CD14-positive monocyte (primary cell): Measurements from ENCODE around the gene TRPM8. TPM values are rescaled to one million over a fixed set of nuclear protein-coding genes. Genes with fewer than 3 reads are reported as not detected.

Experiments used
- DNase-seq, 3 donors: peaks; one replicate each; pipeline ENCODE4 v3.0.0-alpha.2; 2011 to 2022
- H2AFZ ChIP-seq: 2 replicates; pipeline ENCODE4 v1.6.0; 2012; ENCODE audit warnings: mild to moderate bottlenecking, low read depth, low read length, inconsistent platforms; ENCODE audit not compliant: insufficient read depth, poor library complexity, severe bottlenecking
- H3K27ac ChIP-seq, 2 donors: 1 replicate in 1 of 2; 2 replicates in 1 of 2; pipeline ENCODE4 v1.5.1; 2012 to 2013; ENCODE audit warnings: low read length in 2 of 2, control low read depth in 1 of 2, inconsistent platforms in 1 of 2, low read depth in 1 of 2, mild to moderate bottlenecking in 1 of 2
- H3K27me3 ChIP-seq, 2 donors: one replicate each; pipeline versions ENCODE4 v1.6.0 to v1.6.1; 2011 to 2013; ENCODE audit warnings: low read length in 2 of 2; ENCODE audit not compliant: control insufficient read depth in 2 of 2, insufficient read depth in 2 of 2
- H3K36me3 ChIP-seq, 2 donors: replicated peaks in 1 of 2; 1 replicate in 1 of 2; 2 replicates in 1 of 2; pipeline versions ENCODE4 v1.5.1 to v1.6.1; 2012 to 2013; ENCODE audit warnings: low read length in 2 of 2, control low read depth in 1 of 2, inconsistent platforms in 1 of 2, mild to moderate bottlenecking in 1 of 2; ENCODE audit not compliant: insufficient read depth in 2 of 2, control insufficient read depth in 1 of 2
- H3K4me1 ChIP-seq, 2 donors: 1 replicate in 1 of 2; 2 replicates in 1 of 2; pipeline versions ENCODE4 v1.5.1 to v1.6.1; 2012 to 2013; ENCODE audit warnings: low read length in 2 of 2, control low read depth in 1 of 2, inconsistent platforms in 1 of 2, mild to moderate bottlenecking in 1 of 2, moderate library complexity in 1 of 2; ENCODE audit not compliant: insufficient read depth in 2 of 2, control insufficient read depth in 1 of 2
- H3K4me2 ChIP-seq: replicated peaks from 2 replicates; pipeline ENCODE3; 2012; ENCODE audit warnings: low read length, moderate library complexity, mild to moderate bottlenecking; ENCODE audit not compliant: poor library complexity, severe bottlenecking; ENCODE audit errors: extremely low read depth
- H3K4me3 ChIP-seq, 3 experiments: fragments of 200-600 bp in 1 of 3; sonication (generic) in 1 of 3; replicated peaks in 1 of 3; 1 replicate in 2 of 3; 2 replicates in 1 of 3; pipeline ENCODE4 v1.5.1; 2011 to 2013; ENCODE audit warnings: low read length in 3 of 3, mild to moderate bottlenecking in 3 of 3, control low read depth in 2 of 3, low read depth in 2 of 3, inconsistent platforms in 1 of 3, moderate library complexity in 1 of 3
- H3K79me2 ChIP-seq: 2 replicates; pipeline ENCODE4 v1.6.0; 2012; ENCODE audit warnings: mild to moderate bottlenecking, control low read depth, inconsistent platforms, low read length, moderate library complexity; ENCODE audit not compliant: insufficient read depth
- H3K9ac ChIP-seq: 2 replicates; pipeline ENCODE4 v1.6.0; 2017; ENCODE audit warnings: low read length, mild to moderate bottlenecking; ENCODE audit not compliant: insufficient read depth, poor library complexity, severe bottlenecking
- H3K9me3 ChIP-seq, 2 donors: replicated peaks in 1 of 2; 1 replicate in 1 of 2; 2 replicates in 1 of 2; pipeline versions ENCODE4 v1.5.1 to v1.6.1; 2012 to 2013; ENCODE audit warnings: low read length in 2 of 2, control low read depth in 1 of 2; ENCODE audit not compliant: control insufficient read depth in 1 of 2, insufficient read depth in 1 of 2
- H4K20me1 ChIP-seq: 2 replicates; pipeline ENCODE4 v1.6.0; 2012; ENCODE audit warnings: mild to moderate bottlenecking, low read length, control low read depth, moderate library complexity; ENCODE audit not compliant: insufficient read depth
- H3K27ac Mint-ChIP-seq, 7 donors: one replicate each; pipeline ENCODE4 v1.8.0; 2020; ENCODE audit warnings: mild to moderate bottlenecking in 7 of 7, mixed read lengths in 7 of 7, moderate library complexity in 6 of 7, inconsistent platforms in 2 of 7
- H3K27me3 Mint-ChIP-seq, 3 donors: one replicate each; pipeline ENCODE4 v1.8.0; 2021 to 2022; ENCODE audit warnings: low read depth in 3 of 3, mild to moderate bottlenecking in 3 of 3, mixed read lengths in 3 of 3, moderate library complexity in 3 of 3, inconsistent platforms in 1 of 3
- H3K36me3 Mint-ChIP-seq, 2 donors: one replicate each; pipeline ENCODE4 v1.8.0; 2020; ENCODE audit warnings: mixed read lengths in 2 of 2, inconsistent platforms in 1 of 2, mild to moderate bottlenecking in 1 of 2
- H3K4me1 Mint-ChIP-seq: one replicate; pipeline ENCODE4 v1.8.0; 2020; ENCODE audit warnings: mild to moderate bottlenecking, mixed read lengths
- H3K4me3 Mint-ChIP-seq, 2 donors: one replicate each; pipeline ENCODE4 v1.8.0; 2020; ENCODE audit warnings: mild to moderate bottlenecking in 2 of 2, mixed read lengths in 2 of 2, moderate library complexity in 1 of 2
- H3K9me3 Mint-ChIP-seq, 7 donors: one replicate each; pipeline ENCODE4 v1.8.0; 2020 to 2022; ENCODE audit warnings: mixed read lengths in 7 of 7, mild to moderate bottlenecking in 6 of 7, moderate library complexity in 6 of 7, inconsistent platforms in 2 of 7
- WGBS: methylation state at CpG from one replicate; pipeline ENCODE4 v1.1.5; 2013; ENCODE audit warnings: missing lambda C conversion rate; ENCODE audit not compliant: insufficient coverage; 5-methylcytosine and 5-hydroxymethylcytosine counted together
- intact Hi-C, 2 donors: fragments of 100-400 bp; cut with micrococcal nuclease; formaldehyde crosslinking; loops; one replicate each; pipeline versions ENCODE4 v1.15.0 to v1.15.1; 2023
- polyA plus RNA-seq, 3 donors: library from polyadenylated mRNA; depleted of rRNA in 1 of 3; unstranded in 2 of 3; stranded (reverse) in 1 of 3; fragments of 300-500 nt in 2 of 3; fragments of >200 nt in 1 of 3; fragmentation: Illumina TruSeq in 2 of 3; gene quantifications; 1 replicate in 2 of 3; 2 replicates in 1 of 3; pipeline ENCODE4 v1.2.3, GENCODE V29; 2012 to 2021
- TF ChIP-seq, protein P1 (sequence below): fragments of 200-600 bp; IDR thresholded peaks from one replicate; pipeline ENCODE4 v1.8.0; 2022; ENCODE audit warnings: antibody characterized with exemption, mild to moderate bottlenecking

Gene TRPM8
- polyA plus RNA-seq, 3 donors, result not detected

DNA sequence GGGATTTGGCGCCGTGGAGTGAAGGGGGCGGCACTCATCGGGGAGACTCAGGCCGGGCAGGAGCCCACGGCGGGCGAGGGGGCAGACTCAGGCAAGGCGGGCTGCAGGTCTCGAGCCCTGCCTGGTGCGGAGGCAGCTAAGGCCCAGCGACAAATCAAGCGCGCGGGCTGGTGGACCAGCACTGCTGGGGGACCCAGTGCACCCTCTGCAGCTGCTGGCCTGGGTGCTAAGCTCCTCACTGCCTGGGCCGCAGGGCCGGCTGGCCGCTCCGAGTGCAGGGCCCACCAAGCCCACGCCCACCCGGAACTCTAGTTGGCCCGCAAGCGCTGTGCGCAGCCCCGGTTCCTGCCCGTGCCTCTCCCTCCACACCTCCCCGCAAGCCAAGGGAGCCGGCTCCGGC is 107.1 kb downstream of the TRPM8 start:
- H3K4me1 Mint-ChIP-seq, result peaks cover 4% of the 10 kb centered on the region
- Histone ChIP-seq H3K4me2 (no peak overlapping the region), H3K79me2 (no peaks in the 10 kb centered on the region), H2AFZ (no peak overlapping the region), H3K27ac (no peak overlapping the region), H3K4me3 (no peak overlapping the region), H4K20me1 (no peaks in the 10 kb centered on the region), H3K9ac (no peak overlapping the region), H3K9me3 (peaks cover 0 to 3% of the 10 kb centered on the region in 2 donors), H3K4me1 (peaks cover 0 to 4% of the 10 kb centered on the region in 2 donors), H3K27me3 (no peaks in the 10 kb centered on the region), H3K36me3 (no peaks in the 10 kb centered on the region)
- peaks cover 2 to 14% (median 8%) of the 10 kb centered on the region in 7 donors for H3K9me3 Mint-ChIP-seq
- no peak for DNase-seq
- no peak overlapping the region for H3K27ac Mint-ChIP-seq
- WGBS, result 91% methylated on average over 22 of the region's 29 CpGs
- H3K36me3 Mint-ChIP-seq, result no peaks in the 10 kb centered on the region
- H3K4me3 Mint-ChIP-seq, result no peak overlapping the region
- peaks cover 6 to 14% (median 7%) of the 10 kb centered on the region in 3 donors for H3K27me3 Mint-ChIP-seq
- intact Hi-C loops, result no loop called here
- TF ChIP-seq, protein P1, sequence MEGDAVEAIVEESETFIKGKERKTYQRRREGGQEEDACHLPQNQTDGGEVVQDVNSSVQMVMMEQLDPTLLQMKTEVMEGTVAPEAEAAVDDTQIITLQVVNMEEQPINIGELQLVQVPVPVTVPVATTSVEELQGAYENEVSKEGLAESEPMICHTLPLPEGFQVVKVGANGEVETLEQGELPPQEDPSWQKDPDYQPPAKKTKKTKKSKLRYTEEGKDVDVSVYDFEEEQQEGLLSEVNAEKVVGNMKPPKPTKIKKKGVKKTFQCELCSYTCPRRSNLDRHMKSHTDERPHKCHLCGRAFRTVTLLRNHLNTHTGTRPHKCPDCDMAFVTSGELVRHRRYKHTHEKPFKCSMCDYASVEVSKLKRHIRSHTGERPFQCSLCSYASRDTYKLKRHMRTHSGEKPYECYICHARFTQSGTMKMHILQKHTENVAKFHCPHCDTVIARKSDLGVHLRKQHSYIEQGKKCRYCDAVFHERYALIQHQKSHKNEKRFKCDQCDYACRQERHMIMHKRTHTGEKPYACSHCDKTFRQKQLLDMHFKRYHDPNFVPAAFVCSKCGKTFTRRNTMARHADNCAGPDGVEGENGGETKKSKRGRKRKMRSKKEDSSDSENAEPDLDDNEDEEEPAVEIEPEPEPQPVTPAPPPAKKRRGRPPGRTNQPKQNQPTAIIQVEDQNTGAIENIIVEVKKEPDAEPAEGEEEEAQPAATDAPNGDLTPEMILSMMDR, result no peak

DNA sequence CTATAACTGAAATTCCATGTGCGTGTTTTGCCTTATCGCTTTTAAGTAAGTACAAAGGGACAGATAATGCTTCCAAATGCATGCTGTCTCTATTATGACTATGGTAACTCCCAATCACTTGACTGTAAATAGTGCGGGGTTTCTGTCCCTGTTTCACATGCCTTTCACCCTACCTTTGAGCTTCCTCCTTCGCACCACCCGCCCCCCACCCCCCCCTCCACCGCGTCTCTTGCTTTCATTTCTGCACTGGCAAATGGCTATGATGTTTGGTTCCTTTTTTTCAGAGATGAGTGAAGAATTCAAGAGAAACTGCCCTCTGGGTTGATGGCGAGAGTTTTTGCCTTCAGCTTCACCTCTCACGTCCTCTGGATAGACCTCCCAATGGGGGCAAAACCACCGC is 108.3 kb downstream of the TRPM8 start:
- Histone ChIP-seq H3K9ac (no peak overlapping the region), H3K27ac (no peak overlapping the region), H2AFZ (no peak overlapping the region), H3K36me3 (no peaks in the 10 kb centered on the region), H3K4me2 (peak overlapping the region; percentile 46), H3K27me3 (no peaks in the 10 kb centered on the region), H3K4me1 (peaks cover 0 to 4% of the 10 kb centered on the region in 2 donors), H3K4me3 (no peak overlapping the region), H3K9me3 (peaks cover 0 to 3% of the 10 kb centered on the region in 2 donors), H3K79me2 (no peaks in the 10 kb centered on the region), H4K20me1 (no peaks in the 10 kb centered on the region)
- Mint-ChIP-seq H3K27me3 (peaks cover 3 to 14% (median 7%) of the 10 kb centered on the region in 3 donors), H3K4me3 (peak overlapping the region; percentile 39 to 76), H3K9me3 (peaks cover 2 to 14% (median 8%) of the 10 kb centered on the region in 7 donors), H3K27ac (no peak overlapping the region), H3K4me1 (peaks cover 4% of the 10 kb centered on the region), H3K36me3 (no peaks in the 10 kb centered on the region)
- DNase-seq, result peak in 1 of 3 donors; percentile 7
- intact Hi-C loops, result no loop called here
- WGBS, result 7% methylated on average over 2 of the region's 10 CpGs
- TF ChIP-seq, protein P1, result no peak
